Cerebellar cortex (tissue), 1 donor: ENCODE data around the gene NCOA1.

Experiments used
- DNase-seq: peaks from one replicate; pipeline ENCODE4 v3.0.0-alpha.2; 2015; ENCODE audit warnings: low spot score

The NCOA1 gene

GRCh38 chr2:24702800-24703199 is 211.7 kb downstream of the NCOA1 start:
- no peak for DNase-seq

- no peak for DNase-seq
These were observed 213.6 kb downstream of the NCOA1 start for GRCh38 chr2:24704692-24705091.

DNA sequence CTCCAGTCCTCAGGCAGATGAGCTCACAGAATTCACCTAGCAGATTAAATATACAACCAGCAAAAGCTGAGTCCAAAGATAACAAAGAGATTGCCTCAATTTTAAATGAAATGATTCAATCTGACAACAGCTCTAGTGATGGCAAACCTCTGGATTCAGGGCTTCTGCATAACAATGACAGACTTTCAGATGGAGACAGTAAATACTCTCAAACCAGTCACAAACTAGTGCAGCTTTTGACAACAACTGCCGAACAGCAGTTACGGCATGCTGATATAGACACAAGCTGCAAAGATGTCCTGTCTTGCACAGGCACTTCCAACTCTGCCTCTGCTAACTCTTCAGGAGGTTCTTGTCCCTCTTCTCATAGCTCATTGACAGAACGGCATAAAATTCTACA is 216.1 kb downstream of the NCOA1 start:
- DNase-seq, result no peak

GRCh38 chr2:24708537-24709152 is 217.6 kb downstream of the NCOA1 start:
- no peak for DNase-seq

- no peak for DNase-seq
These were observed 219.8 kb downstream of the NCOA1 start for GRCh38 chr2:24710806-24711205.

DNA sequence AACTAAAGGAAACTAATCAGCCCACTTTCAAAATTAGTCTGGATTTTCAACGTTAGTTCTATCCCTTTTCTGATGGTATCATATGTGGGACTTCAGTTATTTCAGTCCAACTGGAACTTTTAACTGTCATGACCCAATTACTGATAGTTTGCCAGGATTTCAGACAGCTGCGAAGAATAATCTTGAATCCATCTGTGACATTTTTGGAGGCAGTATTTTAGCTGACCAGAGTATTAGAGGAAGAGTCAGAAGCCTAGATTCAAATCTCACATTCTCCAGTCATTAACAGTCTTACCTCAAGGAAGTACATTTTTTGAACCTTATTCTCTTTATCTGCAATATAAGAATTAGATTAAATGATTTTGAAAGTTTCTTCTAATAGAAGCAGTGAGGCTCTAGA is 220.8 kb downstream of the NCOA1 start:
- DNase-seq, result no peak

DNA sequence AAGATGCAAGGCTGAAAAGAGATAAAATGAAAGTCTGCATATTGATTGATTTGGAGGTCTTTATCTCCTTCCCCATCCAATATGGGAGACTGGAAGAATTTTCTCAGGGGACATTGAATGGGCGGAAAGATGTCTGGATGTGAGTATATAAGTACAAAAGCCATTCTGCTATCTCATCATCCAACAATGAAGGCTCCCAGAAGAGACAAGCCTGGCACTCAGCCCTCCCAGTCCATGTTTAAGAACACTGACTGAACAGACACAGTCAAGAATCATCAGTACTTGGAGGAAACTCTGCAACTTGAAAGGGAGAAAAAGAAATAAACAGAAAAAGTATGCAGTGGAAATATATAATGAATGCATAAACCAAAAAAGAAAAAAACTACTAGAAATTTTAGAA is 221.2 kb downstream of the NCOA1 start:
- no peak for DNase-seq

DNA sequence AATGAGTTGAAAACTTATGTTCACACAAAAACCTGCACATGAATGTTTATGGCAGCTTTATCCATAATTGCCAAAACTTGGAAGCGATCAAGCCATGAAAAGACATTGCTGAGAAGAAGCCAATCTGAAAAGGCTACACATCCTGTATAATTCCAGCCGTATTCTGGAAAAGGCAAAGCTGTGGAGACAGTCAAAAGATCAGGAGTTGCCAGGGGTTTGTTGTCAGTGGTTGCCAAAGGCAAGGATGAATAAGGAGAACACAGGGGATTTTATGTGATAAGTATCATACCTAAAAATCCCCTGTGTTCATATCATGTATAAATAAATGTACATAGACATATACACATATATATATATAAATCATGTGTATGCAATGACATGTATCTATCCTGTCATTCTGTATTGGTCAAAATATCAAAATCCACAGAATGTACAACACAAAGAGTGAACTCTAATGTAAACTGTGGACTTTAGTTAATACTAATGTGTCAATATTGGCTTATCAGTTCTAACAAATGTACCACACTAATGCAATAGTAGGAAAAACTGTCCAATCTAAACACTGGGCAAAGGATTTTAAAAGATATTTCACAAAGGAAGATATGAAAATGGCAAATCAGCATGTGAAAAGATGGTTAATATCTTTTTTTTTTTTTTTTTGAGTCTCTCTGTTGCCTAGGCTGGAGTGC is 226.4 kb downstream of the NCOA1 start:
- no peak for DNase-seq

- no peak for DNase-seq
These were observed 229.3 kb downstream of the NCOA1 start for GRCh38 chr2:24720310-24720709.

GRCh38 chr2:24721470-24721869 is 230.4 kb downstream of the NCOA1 start:
- peak; percentile 77 for DNase-seq

- DNase-seq, result no peak
These were observed 231.2 kb downstream of the NCOA1 start for GRCh38 chr2:24722141-24722790.

GRCh38 chr2:24723191-24723590 is 232.1 kb downstream of the NCOA1 start:
- DNase-seq, result no peak

DNA sequence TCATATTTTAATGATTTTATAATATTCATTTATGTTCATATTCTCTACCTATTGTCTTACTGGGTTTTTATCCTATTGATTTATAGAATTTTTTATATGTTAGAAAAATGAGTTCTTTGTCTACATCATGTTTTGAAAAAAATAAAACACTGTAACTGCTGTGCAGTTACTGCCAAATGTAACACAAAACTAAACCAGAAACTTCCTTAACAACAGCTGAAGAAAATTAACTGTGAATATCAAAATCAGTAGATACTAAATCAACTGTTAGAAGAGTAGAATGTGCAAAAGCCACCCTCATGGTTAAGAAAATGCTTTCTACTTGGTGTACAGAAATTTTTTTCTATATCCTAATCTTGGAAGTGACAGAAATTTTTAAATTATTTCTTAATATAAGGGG is 232.6 kb downstream of the NCOA1 start:
- no peak for DNase-seq

- DNase-seq, result no peak
These were observed 233.2 kb downstream of the NCOA1 start for GRCh38 chr2:24724111-24724775.

DNA sequence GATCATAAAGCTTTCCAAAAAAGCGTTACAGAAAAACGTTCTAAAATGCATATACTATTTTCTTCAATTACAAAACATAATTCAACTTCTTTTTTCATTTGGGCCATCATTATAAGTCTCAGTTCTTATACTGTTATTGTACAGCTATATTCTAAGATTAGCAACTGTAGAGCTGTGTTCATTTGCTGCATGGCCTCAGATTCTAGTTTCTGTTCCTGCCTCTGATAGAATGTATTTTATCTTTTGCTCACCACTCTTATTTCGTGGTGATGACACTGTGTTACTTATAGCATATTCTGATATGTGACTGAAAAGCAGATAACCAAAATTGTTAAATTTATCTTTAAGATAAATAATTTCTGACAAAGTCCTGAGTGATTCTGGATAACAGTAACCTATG is 234.9 kb downstream of the NCOA1 start:
- DNase-seq, result no peak

- DNase-seq, result no peak
These were observed 239.4 kb downstream of the NCOA1 start for GRCh38 chr2:24730481-24730880.

GRCh38 chr2:24731040-24731439 is 240.0 kb downstream of the NCOA1 start:
- DNase-seq, result no peak

- DNase-seq, result no peak
These were observed 240.9 kb downstream of the NCOA1 start for GRCh38 chr2:24731923-24732322.

GRCh38 chr2:24734741-24735140 is 243.7 kb downstream of the NCOA1 start:
- no peak for DNase-seq

DNA sequence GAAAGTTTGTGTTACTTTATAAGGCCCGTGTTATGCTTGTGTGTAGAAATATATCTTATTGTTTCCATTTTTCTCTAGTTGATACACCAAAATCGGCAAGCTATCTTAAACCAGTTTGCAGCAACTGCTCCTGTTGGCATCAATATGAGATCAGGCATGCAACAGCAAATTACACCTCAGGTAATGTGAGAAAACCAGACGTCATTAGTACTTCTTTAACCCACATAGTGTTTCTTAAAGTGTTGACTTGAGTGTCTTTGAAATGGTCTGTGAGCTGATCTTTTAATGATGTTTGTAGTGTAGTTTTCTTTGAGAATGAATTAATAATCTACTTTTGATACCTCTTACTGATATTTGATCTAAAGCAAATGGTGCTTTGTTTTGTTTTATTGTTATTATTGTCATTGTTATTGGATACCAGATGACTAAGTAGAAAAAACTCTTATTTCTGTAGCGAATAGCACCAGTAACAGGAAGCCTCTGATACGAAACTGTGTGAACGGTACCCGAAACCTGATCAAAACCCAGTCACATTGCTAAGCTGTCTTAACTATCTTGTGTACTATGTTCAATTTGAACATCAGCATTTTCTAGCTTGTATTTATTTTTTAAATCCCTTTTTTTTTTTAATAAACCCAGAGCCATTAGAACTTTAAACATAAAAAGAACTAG is 248.4 kb downstream of the NCOA1 start:
- no peak for DNase-seq

DNA sequence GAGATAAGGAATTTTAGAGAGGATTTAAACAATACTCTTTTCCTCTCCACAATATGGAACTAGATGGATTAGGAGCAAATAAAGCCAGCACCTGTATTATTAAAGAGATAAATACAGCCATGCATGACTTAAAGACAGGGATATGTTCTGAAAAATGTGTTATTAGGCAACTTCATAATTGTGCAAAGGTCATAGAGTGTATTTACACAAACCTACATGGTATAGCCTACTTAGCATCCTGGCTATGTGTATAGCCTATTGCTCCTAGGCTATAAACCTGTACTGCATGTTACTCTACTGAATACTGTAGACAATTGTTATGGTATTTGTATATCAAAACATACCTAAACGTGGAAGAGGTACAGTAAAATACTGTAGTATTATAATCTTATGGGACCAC is 249.1 kb downstream of the NCOA1 start:
- no peak for DNase-seq

- DNase-seq, result no peak
These were observed 251.7 kb downstream of the NCOA1 start for GRCh38 chr2:24742730-24743129.
